Activated T-cell treated with anti-CD3 and anti-CD28 coated beads for 4 hours (primary cell): ENCODE measurements around the gene TMEM156.
"Not testable (repeated sequence)": the region's sequence is repeated elsewhere in the genome, so short reads cannot be mapped to it uniquely, and the experiment has no call there.

ENCODE experiments used
- DNase-seq: peaks from one replicate; pipeline ENCODE4 v3.0.0-alpha.2; 2020

Gene TMEM156

GRCh38 chr4:38954727-38955126 is 77.5 kb downstream of the TMEM156 start:
- DNase-seq, result no peak

GRCh38 chr4:38952017-38952416 is 80.2 kb downstream of the TMEM156 start:
- DNase-seq, result no peak

GRCh38 chr4:38951598-38951997 is 80.6 kb downstream of the TMEM156 start:
- no peak for DNase-seq

- no peak for DNase-seq
Measured at GRCh38 chr4:38950734-38951133, 81.5 kb downstream of the TMEM156 start.

GRCh38 chr4:38950159-38950558 is 82.0 kb downstream of the TMEM156 start:
- no peak for DNase-seq

- no peak for DNase-seq
Measured at GRCh38 chr4:38949411-38950051, 82.7 kb downstream of the TMEM156 start.

GRCh38 chr4:38948551-38948950 is 83.7 kb downstream of the TMEM156 start:
- DNase-seq, result no peak

GRCh38 chr4:38946919-38947318 is 85.3 kb downstream of the TMEM156 start:
- DNase-seq, result no peak

- DNase-seq, result no peak
Measured at GRCh38 chr4:38944440-38944839, 87.8 kb downstream of the TMEM156 start.

GRCh38 chr4:38943343-38943742 is 88.9 kb downstream of the TMEM156 start:
- no peak for DNase-seq

GRCh38 chr4:38941906-38942305 is 90.3 kb downstream of the TMEM156 start:
- DNase-seq, result not testable (repeated sequence)

GRCh38 chr4:38940476-38940875 is 91.7 kb downstream of the TMEM156 start:
- DNase-seq, result no peak

- DNase-seq, result no peak
Measured at GRCh38 chr4:38939165-38939564, 93.0 kb downstream of the TMEM156 start.

- no peak for DNase-seq
Measured at GRCh38 chr4:38935391-38936073, 96.7 kb downstream of the TMEM156 start.

GRCh38 chr4:38931125-38931524 is 101.1 kb downstream of the TMEM156 start:
- no peak for DNase-seq

- no peak for DNase-seq
Measured at GRCh38 chr4:38930707-38931106, 101.5 kb downstream of the TMEM156 start.

GRCh38 chr4:38930204-38930603 is 102.0 kb downstream of the TMEM156 start:
- DNase-seq, result no peak

GRCh38 chr4:38928974-38929373 is 103.2 kb downstream of the TMEM156 start:
- DNase-seq, result no peak

GRCh38 chr4:38928568-38928967 is 103.6 kb downstream of the TMEM156 start:
- DNase-seq, result no peak

- DNase-seq, result no peak
Measured at GRCh38 chr4:38926896-38927295, 105.3 kb downstream of the TMEM156 start.

- DNase-seq, result no peak
Measured at GRCh38 chr4:38925492-38926413, 106.5 kb downstream of the TMEM156 start.

- DNase-seq, result no peak
Measured at GRCh38 chr4:38924353-38924752, 107.9 kb downstream of the TMEM156 start.

GRCh38 chr4:38923746-38924145 is 108.5 kb downstream of the TMEM156 start:
- no peak for DNase-seq

GRCh38 chr4:38921151-38921550 is 111.1 kb downstream of the TMEM156 start:
- no peak for DNase-seq
